NCI-H2081 (cell line): ENCODE measurements around the gene SMPD2.
"Not testable (repeated sequence)": the region's sequence is repeated elsewhere in the genome, so short reads cannot be mapped to it uniquely, and the experiment has no call there.

Source experiments
- DNase-seq, 2 experiments: peaks; one replicate each; lab custom pipeline; 2025; lab: John Stamatoyannopoulos, UW

Gene SMPD2

DNA sequence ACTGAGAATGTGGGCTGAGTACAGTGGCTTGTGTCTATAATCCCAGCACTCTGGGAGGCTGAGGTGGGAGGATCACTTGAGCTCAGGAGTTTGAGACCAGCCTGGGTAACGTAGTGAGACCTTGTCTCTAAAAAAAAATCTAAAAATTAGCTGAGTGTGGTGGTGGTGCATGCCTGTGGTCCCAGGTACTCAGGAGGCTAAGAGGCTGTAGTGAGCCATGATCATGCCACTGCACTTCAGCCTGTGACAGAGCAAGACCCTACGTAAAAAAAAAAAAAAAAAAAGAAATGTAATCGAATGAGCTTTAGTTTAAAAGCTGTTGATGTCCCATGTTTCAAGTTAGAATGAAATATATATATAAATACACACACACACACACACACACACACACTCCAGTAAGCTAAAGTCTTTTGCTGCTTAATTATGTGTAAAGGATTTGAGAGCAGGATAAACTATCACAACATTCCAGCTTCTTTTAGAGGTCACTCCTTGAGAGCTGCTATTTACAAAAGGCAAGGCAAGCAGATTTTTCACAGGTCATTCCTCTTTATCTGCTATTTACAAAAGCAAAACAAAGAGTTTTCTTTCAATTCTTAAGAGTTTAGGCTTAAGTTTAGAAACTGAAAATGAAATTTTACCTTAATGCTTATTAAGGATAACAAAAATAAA lies 19.8 kb downstream of the SMPD2 start:
- no peak for DNase-seq

DNA sequence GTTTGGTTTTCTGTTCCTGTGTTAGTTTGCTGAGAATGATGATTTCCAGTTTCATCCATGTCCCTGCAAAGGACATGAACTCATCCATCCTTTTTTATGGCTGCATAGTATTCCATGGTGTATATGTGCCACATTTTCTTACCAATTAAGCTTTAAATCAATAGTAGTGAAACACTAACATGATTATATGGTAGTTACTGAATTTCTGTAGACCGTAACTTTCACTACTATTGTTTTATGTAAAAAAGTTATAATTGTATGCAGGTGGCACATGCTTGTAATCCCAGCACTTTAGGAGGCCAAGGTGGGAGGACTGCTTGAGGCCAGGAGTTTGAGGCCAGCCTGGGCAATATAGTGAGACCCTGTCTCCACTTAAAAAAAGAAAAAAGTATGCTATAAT lies 20.7 kb downstream of the SMPD2 start:
- not testable (repeated sequence) for DNase-seq

DNA sequence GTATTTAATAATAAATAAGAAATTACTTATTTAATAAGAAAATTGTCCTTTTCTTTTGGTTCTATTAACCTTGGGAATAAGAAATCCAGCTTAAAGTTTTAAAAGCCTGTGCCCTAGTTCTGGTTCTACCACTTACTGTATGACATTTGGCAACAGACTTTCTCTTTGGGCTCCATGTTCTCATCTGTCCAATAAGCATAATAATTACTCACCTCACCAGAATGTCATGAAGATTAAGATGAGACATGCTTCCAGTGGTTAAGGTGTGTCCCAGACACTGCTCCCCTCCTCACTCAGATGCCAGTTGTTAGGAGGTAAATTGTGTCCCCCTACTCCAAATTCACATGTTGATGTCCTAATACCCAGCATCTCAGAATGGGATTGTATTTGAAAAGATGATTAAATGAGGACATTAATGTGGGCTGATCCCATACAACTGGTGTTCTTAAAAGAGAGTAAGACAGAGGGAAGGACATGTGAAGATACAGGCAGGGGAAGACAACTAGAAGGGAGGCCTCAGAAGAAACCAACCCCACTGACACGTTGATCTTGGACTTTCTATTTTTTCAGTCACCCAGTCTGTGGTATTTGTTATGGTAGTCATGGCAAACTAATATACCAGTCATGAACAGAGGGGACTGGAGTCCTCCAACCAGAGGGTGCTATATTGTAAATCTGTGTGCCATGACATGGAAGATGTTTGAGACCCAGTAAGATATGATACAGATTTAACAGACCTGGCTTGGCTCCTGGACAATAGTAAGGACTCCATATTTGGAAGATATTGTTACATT lies 21.4 kb downstream of the SMPD2 start:
- no peak for DNase-seq

GRCh38 chr6:109465772-109466171 lies 25.2 kb downstream of the SMPD2 start:
- no peak for DNase-seq

DNA sequence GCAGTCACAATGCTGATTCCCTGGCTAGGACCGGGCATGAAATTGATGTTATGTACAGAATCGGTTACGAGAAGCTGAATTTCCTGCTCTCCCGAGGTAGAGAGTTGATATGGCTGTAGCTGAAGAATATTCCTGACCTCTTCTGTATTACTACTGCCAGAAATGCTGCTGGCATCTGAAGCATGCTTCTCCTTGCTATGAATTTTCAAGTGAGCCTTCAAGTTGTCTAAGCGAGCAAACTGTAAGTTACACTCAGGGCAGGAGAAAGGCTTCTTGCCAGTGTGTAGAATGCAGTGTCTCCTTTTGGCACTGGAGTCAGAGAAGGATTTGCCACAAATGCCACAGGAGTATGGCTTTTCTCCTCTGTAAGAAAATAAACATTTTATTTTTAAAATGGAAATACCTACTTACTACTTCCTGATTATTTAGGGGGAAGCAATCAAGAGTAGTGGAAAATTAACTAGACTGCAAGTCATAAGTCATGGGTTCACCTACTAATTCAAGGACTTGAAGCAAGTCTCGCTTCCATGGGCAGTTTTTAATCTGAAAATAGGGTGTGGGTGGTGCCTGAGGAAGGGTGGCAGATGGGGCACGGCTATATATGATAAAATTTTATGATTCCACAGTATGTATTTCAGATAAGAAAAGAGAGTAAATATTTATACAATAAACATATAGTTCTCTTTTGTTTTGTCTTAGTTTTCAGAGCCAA lies 25.8 kb downstream of the SMPD2 start:
- no peak for DNase-seq

DNA sequence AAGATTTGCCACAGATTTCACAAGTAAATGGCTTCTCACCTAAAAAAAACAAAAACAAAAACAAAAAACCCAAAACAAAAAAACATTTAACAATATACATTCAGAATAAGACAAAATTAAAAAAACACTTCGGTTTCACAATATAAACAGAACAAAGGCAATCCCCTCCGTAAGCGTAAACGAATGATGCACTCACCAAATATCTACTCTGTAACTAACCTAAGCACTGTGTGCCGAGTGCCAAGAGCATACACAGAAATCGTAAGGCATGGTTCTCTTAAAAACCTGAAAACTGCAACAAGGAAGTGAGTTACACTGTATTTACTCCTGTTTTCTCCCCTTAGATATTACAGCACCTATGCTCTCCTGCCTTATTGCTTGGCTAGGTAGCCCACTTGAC lies 27.2 kb downstream of the SMPD2 start:
- no peak for DNase-seq

- DNase-seq, result no peak
Observed at GRCh38 chr6:109469591-109470189, 29.2 kb downstream of the SMPD2 start.

- DNase-seq, result no peak
Observed at GRCh38 chr6:109471105-109471810, 30.7 kb downstream of the SMPD2 start.

DNA sequence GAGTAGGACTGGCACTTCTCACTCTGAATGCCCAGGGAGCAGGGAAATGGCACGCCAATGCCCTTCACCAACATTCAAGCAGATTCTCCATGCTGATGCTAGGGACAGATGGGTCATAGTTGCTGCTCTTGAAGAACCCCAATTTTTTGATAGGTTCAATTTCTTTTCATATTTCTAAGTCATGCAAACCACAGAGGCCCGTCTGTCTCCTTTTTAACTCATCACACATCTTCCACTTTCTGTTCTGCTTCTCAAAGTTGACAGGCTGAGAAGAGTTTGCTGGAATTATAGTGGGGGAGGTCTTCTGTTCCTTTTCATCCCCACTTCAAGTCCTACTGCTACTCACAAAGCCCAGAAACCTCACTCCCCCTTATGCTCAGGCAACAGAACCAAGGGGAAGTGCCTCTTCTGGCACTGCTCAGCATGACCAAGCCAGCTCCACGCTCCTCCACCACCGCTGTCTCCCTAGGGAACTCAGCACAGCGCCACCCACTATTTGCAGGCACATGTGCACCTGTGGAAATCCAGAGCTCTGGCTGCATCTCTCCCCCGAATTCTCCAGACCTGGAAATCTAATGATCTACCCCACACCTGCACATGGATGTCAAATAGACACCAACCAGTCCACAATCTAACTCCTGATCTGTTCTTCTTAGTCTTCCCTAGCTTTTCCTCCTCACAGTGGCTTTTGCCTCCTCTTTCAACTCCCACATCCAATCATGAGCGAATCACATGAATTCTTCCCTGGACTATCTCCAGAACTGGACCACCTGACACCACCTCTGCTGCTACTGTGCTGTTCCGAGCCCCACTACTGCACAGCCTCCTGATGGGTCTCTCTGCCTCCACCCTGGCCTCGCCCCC lies 31.8 kb downstream of the SMPD2 start:
- no peak for DNase-seq

DNA sequence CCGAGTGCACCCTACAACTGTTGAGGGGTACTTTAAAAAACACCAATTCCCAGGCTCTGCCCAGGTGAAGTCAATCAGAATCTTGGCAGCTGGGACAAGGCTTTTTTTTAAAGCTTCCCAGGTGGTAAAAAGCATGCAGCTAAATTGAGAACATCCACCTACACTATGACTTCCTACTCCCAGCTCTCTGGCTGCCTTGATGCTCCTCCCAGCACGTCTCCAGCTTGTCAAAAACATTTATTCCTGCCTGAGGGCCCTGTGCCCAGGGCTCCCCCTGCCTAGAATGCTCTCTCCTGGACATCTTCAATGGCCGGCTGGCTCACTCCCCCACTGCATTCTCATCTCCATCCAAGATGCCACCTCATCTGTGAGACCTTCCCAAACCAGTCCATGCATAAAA lies 32.6 kb downstream of the SMPD2 start:
- DNase-seq, result no peak

GRCh38 chr6:109474995-109475394 lies 34.5 kb downstream of the SMPD2 start:
- no peak for DNase-seq

DNA sequence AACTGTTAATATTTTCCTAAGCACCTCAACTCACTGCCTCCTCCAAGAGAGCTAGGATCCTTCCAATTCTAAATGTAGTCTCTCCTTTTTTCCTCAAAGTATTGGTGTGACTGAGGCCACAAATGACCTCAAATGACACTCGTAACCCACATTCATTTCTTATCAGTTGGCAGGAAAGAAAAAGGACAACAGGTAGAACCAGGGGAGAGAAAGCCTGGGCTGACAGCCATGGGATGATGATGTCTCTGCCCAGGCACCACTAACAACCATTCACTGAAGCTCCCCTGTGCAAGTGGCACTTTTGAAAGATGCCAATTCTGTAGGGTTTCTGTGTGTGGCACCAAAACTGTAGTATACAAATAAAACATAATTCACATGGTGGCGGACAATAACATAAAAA lies 35.1 kb downstream of the SMPD2 start:
- DNase-seq, result no peak

- no peak for DNase-seq
Observed at GRCh38 chr6:109477184-109477583, 36.7 kb downstream of the SMPD2 start.

DNA sequence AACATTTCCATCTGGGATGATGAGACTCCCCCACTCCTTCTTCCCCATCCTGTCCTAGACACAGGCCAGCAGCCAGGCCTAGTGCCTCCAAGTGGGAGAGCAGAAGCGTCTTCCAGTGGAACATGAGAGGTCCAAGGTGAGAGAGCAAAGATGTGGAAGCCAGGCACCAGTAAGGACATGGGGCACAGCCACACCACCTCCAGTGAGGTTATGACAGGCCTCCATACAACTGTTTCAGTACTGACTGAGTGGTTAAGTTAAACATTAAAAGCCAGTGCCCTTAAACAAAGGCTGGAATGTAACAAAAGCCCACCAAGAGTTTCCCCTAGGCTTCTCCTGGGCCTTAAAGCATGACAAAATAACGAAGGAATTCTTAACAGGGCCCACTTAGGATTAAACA lies 37.2 kb downstream of the SMPD2 start:
- no peak for DNase-seq

- no peak for DNase-seq
Observed at GRCh38 chr6:109478222-109478805, 37.8 kb downstream of the SMPD2 start.

GRCh38 chr6:109478841-109479624 lies 38.5 kb downstream of the SMPD2 start:
- DNase-seq, result no peak

- no peak for DNase-seq
Observed at GRCh38 chr6:109480993-109481480, 40.5 kb downstream of the SMPD2 start.

DNA sequence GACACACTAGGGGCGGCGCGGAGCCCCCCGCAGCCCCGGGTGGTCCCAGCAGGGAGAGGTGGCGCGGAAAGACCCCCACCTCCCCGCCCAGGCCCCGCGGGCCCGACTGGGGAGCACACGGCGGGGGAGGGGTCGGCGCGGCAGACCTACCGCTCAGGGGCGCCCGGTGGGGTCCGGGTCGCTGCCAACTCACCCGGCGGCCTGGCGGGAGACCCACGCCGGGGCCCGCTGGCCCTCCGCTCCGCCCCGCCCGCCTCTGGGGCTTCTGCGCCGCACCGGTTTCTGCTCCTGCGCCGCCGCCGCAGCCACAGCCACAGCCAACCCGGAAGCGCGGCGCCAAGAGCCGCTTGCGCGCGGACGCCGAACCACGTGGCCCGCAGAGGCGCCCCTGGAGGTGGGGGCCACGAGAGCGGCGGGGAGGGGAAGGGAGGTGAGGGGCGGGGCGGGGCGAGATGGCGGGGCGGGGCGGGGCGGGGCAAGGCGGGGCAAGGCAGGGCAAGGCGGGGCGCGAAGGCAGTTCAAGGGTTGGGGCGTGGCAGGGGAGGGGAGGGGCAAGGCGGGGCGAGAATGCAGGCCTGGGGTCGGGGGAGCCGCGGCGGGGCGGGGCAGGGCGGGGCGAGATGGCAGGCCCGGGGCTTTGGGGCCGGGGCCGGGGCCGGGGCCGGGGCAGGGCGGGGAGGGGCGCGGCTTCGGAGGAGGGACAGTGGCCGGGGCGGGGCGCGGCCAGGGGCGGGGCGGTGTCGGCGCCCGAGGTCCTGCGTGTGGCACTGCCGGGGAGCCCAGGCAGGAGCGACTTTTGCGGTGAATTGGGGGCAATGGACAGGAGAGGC lies 42.6 kb downstream of the SMPD2 start, which contains the start of gene ZBTB24:
Gene ZBTB24, minus strand, starts transcription at position 315 of the 830 bp plus-strand sequence. CDS start 1,193 bp downstream, outside the sequence.
- peak; percentile 64 to 66 for DNase-seq

GRCh38 chr6:109483735-109484057 lies 43.2 kb downstream of the SMPD2 start:
- DNase-seq, result no peak
